Skeletal muscle tissue (tissue), 4 donors: ENCODE results near the gene UNC50. TPM values are rescaled to one million over a fixed set of nuclear protein-coding genes. Genes with fewer than 3 reads are reported as not detected.
"Not testable (repeated sequence)": the region's sequence is repeated elsewhere in the genome, so short reads cannot be mapped to it uniquely, and the experiment has no call there.

Experiments used
- H3K27ac ChIP-seq: one replicate; pipeline ENCODE4 v1.7.0; 2013; ENCODE audit warnings: mild to moderate bottlenecking, low read depth, low read length, inconsistent platforms
- H3K27me3 ChIP-seq, 3 donors: one replicate each; pipeline ENCODE4 v1.7.0; 2013; ENCODE audit warnings: low read length in 3 of 3; ENCODE audit not compliant: control insufficient read depth in 3 of 3, insufficient read depth in 3 of 3
- H3K36me3 ChIP-seq, 3 donors: one replicate each; pipeline ENCODE4 v1.7.0; 2013; ENCODE audit warnings: low read length in 3 of 3; ENCODE audit not compliant: control insufficient read depth in 3 of 3, insufficient read depth in 3 of 3
- H3K4me1 ChIP-seq, 3 donors: one replicate each; pipeline ENCODE4 v1.7.0; 2013; ENCODE audit warnings: low read length in 3 of 3, mild to moderate bottlenecking in 3 of 3; ENCODE audit not compliant: control insufficient read depth in 3 of 3, insufficient read depth in 3 of 3
- H3K4me3 ChIP-seq, 3 donors: one replicate each; pipeline ENCODE4 v1.7.0; 2013; ENCODE audit warnings: low read length in 3 of 3
- H3K9ac ChIP-seq, 3 donors: one replicate each; pipeline ENCODE4 v1.7.0; 2013; ENCODE audit warnings: low read length in 3 of 3, mild to moderate bottlenecking in 3 of 3, moderate library complexity in 2 of 3, low read depth in 1 of 3
- H3K9me3 ChIP-seq, 3 donors: one replicate each; pipeline ENCODE4 v1.7.0; 2013; ENCODE audit warnings: low read length in 3 of 3; ENCODE audit not compliant: control insufficient read depth in 3 of 3
- total RNA-seq: library from RNA; depleted of rRNA; stranded (reverse); fragments of >200 nt; gene quantifications from one replicate; pipeline ENCODE4 v1.2.3, GENCODE V29; 2014
- donor health status: Osteomylitis.

UNC50 gene
- total RNA-seq, 1 donor from 2014 or later = 49.1 TPM

GRCh38 chr2:98585386-98585785 lies 23.0 kb upstream of the UNC50 start:
- Histone ChIP-seq H3K27ac (no peak overlapping the region), H3K9ac (no peak overlapping the region), H3K36me3 (peaks cover 8 to 32% (median 19%) of the 10 kb centered on the region in 3 donors), H3K9me3 (no peaks in the 10 kb centered on the region), H3K27me3 (no peaks in the 10 kb centered on the region), H3K4me1 (no peaks in the 10 kb centered on the region), H3K4me3 (no peak overlapping the region)

GRCh38 chr2:98586551-98587140 lies 21.7 kb upstream of the UNC50 start:
- H3K4me3 ChIP-seq = no peak overlapping the region
- H3K9ac ChIP-seq = no peak overlapping the region
- H3K4me1 ChIP-seq = no peaks in the 10 kb centered on the region
- no peaks in the 10 kb centered on the region for H3K27me3 ChIP-seq
- H3K27ac ChIP-seq = no peak overlapping the region
- H3K9me3 ChIP-seq = no peaks in the 10 kb centered on the region
- H3K36me3 ChIP-seq = peaks cover 10 to 32% (median 19%) of the 10 kb centered on the region in 3 donors

GRCh38 chr2:98588880-98589431 lies 19.4 kb upstream of the UNC50 start:
- no peaks in the 10 kb centered on the region for H3K4me1 ChIP-seq
- no peak overlapping the region for H3K27ac ChIP-seq
- peaks cover 4 to 24% (median 7%) of the 10 kb centered on the region in 3 donors for H3K36me3 ChIP-seq
- H3K9ac ChIP-seq = peak overlapping the region in 1 of 3 donors; percentile 21
- no peak overlapping the region for H3K4me3 ChIP-seq
- H3K9me3 ChIP-seq = no peaks in the 10 kb centered on the region
- H3K27me3 ChIP-seq = no peaks in the 10 kb centered on the region

- Histone ChIP-seq H3K4me3 (no peak overlapping the region), H3K9me3 (no peaks in the 10 kb centered on the region), H3K36me3 (peaks cover 2 to 19% (median 7%) of the 10 kb centered on the region in 3 donors), H3K4me1 (no peaks in the 10 kb centered on the region), H3K9ac (no peak overlapping the region), H3K27ac (no peak overlapping the region), H3K27me3 (no peaks in the 10 kb centered on the region)
These were observed 18.9 kb upstream of the UNC50 start for GRCh38 chr2:98589489-98589888.

- Histone ChIP-seq H3K27me3 (no peaks in the 10 kb centered on the region), H3K9me3 (no peaks in the 10 kb centered on the region), H3K4me3 (no peak overlapping the region), H3K9ac (no peak overlapping the region), H3K4me1 (no peaks in the 10 kb centered on the region), H3K27ac (no peak overlapping the region), H3K36me3 (peaks cover 2 to 16% (median 4%) of the 10 kb centered on the region in 3 donors)
These were observed 15.8 kb upstream of the UNC50 start for GRCh38 chr2:98592565-98592964.

GRCh38 chr2:98594665-98595064 lies 13.7 kb upstream of the UNC50 start:
- H3K4me1 ChIP-seq, H3K27ac ChIP-seq, H3K4me3 ChIP-seq, H3K9ac ChIP-seq, H3K27me3 ChIP-seq, H3K9me3 ChIP-seq: not testable (repeated sequence)
- peaks cover 2 to 25% (median 22%) of the 10 kb centered on the region in 3 donors for H3K36me3 ChIP-seq

GRCh38 chr2:98598781-98599428 lies 9.5 kb upstream of the UNC50 start:
- H3K9me3 ChIP-seq = no peaks in the 10 kb centered on the region
- H3K27ac ChIP-seq = no peak overlapping the region
- H3K36me3 ChIP-seq = peaks cover 7 to 48% (median 42%) of the 10 kb centered on the region in 3 donors
- no peaks in the 10 kb centered on the region for H3K27me3 ChIP-seq
- H3K4me1 ChIP-seq = no peaks in the 10 kb centered on the region
- H3K4me3 ChIP-seq = no peak overlapping the region
- no peak overlapping the region for H3K9ac ChIP-seq

GRCh38 chr2:98601532-98602132 lies 6.8 kb upstream of the UNC50 start:
- Histone ChIP-seq H3K27ac (no peak overlapping the region), H3K4me1 (peaks cover 13 to 22% (median 19%) of the 10 kb centered on the region in 3 donors), H3K27me3 (no peaks in the 10 kb centered on the region), H3K9me3 (no peaks in the 10 kb centered on the region), H3K4me3 (no peak overlapping the region), H3K36me3 (peaks cover 7 to 48% (median 38%) of the 10 kb centered on the region in 3 donors), H3K9ac (no peak overlapping the region)

GRCh38 chr2:98604547-98604946 lies 3.8 kb upstream of the UNC50 start:
- Histone ChIP-seq H3K9ac (no peak overlapping the region), H3K4me1 (peaks cover 28 to 44% (median 35%) of the 10 kb centered on the region in 3 donors), H3K4me3 (no peak overlapping the region), H3K9me3 (no peaks in the 10 kb centered on the region), H3K27me3 (no peaks in the 10 kb centered on the region), H3K27ac (no peak overlapping the region), H3K36me3 (peaks cover 7 to 27% (median 24%) of the 10 kb centered on the region in 3 donors)

GRCh38 chr2:98605076-98605475 lies 3.3 kb upstream of the UNC50 start:
- H3K4me3 ChIP-seq = no peak overlapping the region
- no peaks in the 10 kb centered on the region for H3K27me3 ChIP-seq
- H3K27ac ChIP-seq = no peak overlapping the region
- H3K9me3 ChIP-seq = no peaks in the 10 kb centered on the region
- H3K4me1 ChIP-seq = peaks cover 32 to 49% (median 40%) of the 10 kb centered on the region in 3 donors
- no peak overlapping the region for H3K9ac ChIP-seq
- H3K36me3 ChIP-seq = peaks cover 5 to 27% (median 20%) of the 10 kb centered on the region in 3 donors
